KMS-11 (cell line): Measurements from ENCODE around the gene ENO3.

Experiments used
- H2AFZ ChIP-seq: fragments of 200-600 bp; sonication (generic); 2 replicates; pipeline ENCODE4 v1.6.1; 2016; ENCODE audit warnings: antibody characterized with exemption, mixed run types, low read depth
- H3K27ac ChIP-seq: fragments of 200-600 bp; sonication (generic); 2 replicates; pipeline ENCODE4 v1.6.1; 2016; ENCODE audit warnings: mild to moderate bottlenecking, mixed run types
- H3K27me3 ChIP-seq: fragments of 200-600 bp; sonication (generic); 2 replicates; pipeline ENCODE4 v1.6.1; 2017; ENCODE audit warnings: mild to moderate bottlenecking, low read depth, mixed run types, moderate library complexity; ENCODE audit not compliant: insufficient read depth
- H3K36me3 ChIP-seq: fragments of 200-600 bp; sonication (generic); 2 replicates; pipeline ENCODE4 v1.6.1; 2017; ENCODE audit warnings: mild to moderate bottlenecking, mixed run types; ENCODE audit not compliant: insufficient read depth
- H3K4me1 ChIP-seq: fragments of 200-600 bp; sonication (generic); 2 replicates; pipeline ENCODE4 v1.6.1; 2016; ENCODE audit warnings: mild to moderate bottlenecking, low read depth, mixed run types; ENCODE audit not compliant: poor library complexity, severe bottlenecking
- H3K4me2 ChIP-seq: fragments of 200-600 bp; sonication (generic); 2 replicates; pipeline ENCODE4 v1.7.0; 2016; ENCODE audit warnings: mild to moderate bottlenecking, mixed run types
- H3K4me3 ChIP-seq: fragments of 200-600 bp; sonication (generic); IDR thresholded peaks from 2 replicates; pipeline ENCODE4 v1.6.1; 2017; ENCODE audit warnings: low read depth, low read length, mixed read lengths; ENCODE audit not compliant: insufficient read depth
- H3K79me2 ChIP-seq: fragments of 200-600 bp; sonication (generic); 2 replicates; pipeline ENCODE4 v1.6.1; 2016; ENCODE audit warnings: low read depth, mixed run types; ENCODE audit not compliant: insufficient read depth
- H3K9ac ChIP-seq: fragments of 200-600 bp; sonication (generic); 2 replicates; pipeline ENCODE4 v1.6.1; 2016; ENCODE audit warnings: mild to moderate bottlenecking, mixed run types
- H4K20me1 ChIP-seq: fragments of 200-600 bp; sonication (generic); 2 replicates; pipeline ENCODE4 v1.6.1; 2016; ENCODE audit warnings: mild to moderate bottlenecking, mixed run types; ENCODE audit not compliant: insufficient read depth
- TF ChIP-seq, protein P1 (sequence below): fragments of 200-600 bp; sonication (generic); conservative IDR thresholded peaks from 2 replicates; pipeline ENCODE4 v1.6.1; 2017; ENCODE audit warnings: low read depth, mild to moderate bottlenecking, antibody characterized with exemption, low read length, moderate library complexity, mixed read lengths

The ENO3 gene

GRCh38 chr17:4951486-4951885 is 567 bp downstream of the ENO3 start:
- Histone ChIP-seq H3K4me2 (peak overlapping the region; percentile 51), H3K27me3 (no peaks in the 10 kb centered on the region), H4K20me1 (no peaks in the 10 kb centered on the region), H2AFZ (no peak overlapping the region), H3K9ac (no peak overlapping the region; the same call in 1 of the 2 replicates), H3K36me3 (no peaks in the 10 kb centered on the region), H3K79me2 (peaks cover 6% of the 10 kb centered on the region; the same call in 1 of the 2 replicates), H3K27ac (no peak overlapping the region; the same call in 1 of the 2 replicates), H3K4me3 (no peak overlapping the region), H3K4me1 (no peaks in the 10 kb centered on the region)
- TF ChIP-seq, protein P1, sequence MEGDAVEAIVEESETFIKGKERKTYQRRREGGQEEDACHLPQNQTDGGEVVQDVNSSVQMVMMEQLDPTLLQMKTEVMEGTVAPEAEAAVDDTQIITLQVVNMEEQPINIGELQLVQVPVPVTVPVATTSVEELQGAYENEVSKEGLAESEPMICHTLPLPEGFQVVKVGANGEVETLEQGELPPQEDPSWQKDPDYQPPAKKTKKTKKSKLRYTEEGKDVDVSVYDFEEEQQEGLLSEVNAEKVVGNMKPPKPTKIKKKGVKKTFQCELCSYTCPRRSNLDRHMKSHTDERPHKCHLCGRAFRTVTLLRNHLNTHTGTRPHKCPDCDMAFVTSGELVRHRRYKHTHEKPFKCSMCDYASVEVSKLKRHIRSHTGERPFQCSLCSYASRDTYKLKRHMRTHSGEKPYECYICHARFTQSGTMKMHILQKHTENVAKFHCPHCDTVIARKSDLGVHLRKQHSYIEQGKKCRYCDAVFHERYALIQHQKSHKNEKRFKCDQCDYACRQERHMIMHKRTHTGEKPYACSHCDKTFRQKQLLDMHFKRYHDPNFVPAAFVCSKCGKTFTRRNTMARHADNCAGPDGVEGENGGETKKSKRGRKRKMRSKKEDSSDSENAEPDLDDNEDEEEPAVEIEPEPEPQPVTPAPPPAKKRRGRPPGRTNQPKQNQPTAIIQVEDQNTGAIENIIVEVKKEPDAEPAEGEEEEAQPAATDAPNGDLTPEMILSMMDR = no peak

DNA sequence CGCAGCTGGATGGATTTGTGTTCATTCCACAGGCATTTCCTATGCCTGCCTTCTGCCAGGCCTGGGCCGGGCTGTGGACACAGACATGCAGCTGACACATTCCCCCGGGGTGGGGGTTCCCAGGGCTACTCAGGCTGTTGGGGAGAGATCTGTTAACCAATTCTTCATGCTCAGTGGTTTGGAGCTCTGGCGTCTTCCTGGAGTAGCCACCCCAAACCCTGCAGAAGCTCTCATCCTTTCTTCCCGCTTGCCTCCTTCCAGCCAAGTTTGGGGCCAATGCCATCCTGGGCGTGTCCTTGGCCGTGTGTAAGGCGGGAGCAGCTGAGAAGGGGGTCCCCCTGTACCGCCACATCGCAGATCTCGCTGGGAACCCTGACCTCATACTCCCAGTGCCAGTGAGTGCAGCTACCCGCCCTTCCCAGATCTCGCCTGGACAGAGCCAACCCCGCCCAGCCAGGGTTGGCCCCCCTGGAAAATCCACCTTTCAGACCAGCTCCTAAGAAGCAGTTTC is 2.6 kb downstream of the ENO3 start:
- Histone ChIP-seq H3K79me2 (no peaks in the 10 kb centered on the region), H4K20me1 (no peaks in the 10 kb centered on the region), H3K27ac (no peak overlapping the region), H3K4me2 (no peak overlapping the region), H3K36me3 (no peaks in the 10 kb centered on the region), H3K27me3 (no peaks in the 10 kb centered on the region), H3K9ac (no peak overlapping the region), H3K4me1 (no peaks in the 10 kb centered on the region), H3K4me3 (no peak overlapping the region), H2AFZ (no peak overlapping the region)
- TF ChIP-seq, protein P1 = no peak

DNA sequence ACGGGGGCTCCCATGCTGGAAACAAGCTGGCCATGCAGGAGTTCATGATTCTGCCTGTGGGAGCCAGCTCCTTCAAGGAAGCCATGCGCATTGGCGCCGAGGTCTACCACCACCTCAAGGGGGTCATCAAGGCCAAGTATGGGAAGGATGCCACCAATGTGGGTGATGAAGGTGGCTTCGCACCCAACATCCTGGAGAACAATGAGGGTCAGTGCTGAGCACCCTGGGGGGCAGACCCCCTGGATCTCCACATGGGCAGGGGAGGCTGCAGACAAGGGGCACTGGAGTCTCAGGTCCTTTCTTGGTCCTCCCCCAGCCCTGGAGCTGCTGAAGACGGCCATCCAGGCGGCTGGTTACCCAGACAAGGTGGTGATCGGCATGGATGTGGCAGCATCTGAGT is 4.2 kb downstream of the ENO3 start:
- no peaks in the 10 kb centered on the region for H3K36me3 ChIP-seq
- no peaks in the 10 kb centered on the region for H3K79me2 ChIP-seq
- no peak overlapping the region for H2AFZ ChIP-seq
- TF ChIP-seq, protein P1 = no peak
- no peak overlapping the region for H3K9ac ChIP-seq
- no peaks in the 10 kb centered on the region for H3K4me1 ChIP-seq
- no peak overlapping the region for H3K4me2 ChIP-seq
- H4K20me1 ChIP-seq = no peaks in the 10 kb centered on the region
- H3K27ac ChIP-seq = no peak overlapping the region
- no peak overlapping the region for H3K4me3 ChIP-seq
- H3K27me3 ChIP-seq = no peaks in the 10 kb centered on the region

GRCh38 chr17:4956493-4957061 is 5.7 kb downstream of the ENO3 start:
- no peak overlapping the region for H2AFZ ChIP-seq
- no peak overlapping the region for H3K27ac ChIP-seq
- H3K4me3 ChIP-seq = no peak overlapping the region
- no peaks in the 10 kb centered on the region for H3K79me2 ChIP-seq
- no peaks in the 10 kb centered on the region for H4K20me1 ChIP-seq
- no peak overlapping the region for H3K4me2 ChIP-seq
- H3K4me1 ChIP-seq = no peaks in the 10 kb centered on the region
- no peaks in the 10 kb centered on the region for H3K27me3 ChIP-seq
- H3K9ac ChIP-seq = no peak overlapping the region
- H3K36me3 ChIP-seq = no peaks in the 10 kb centered on the region
- TF ChIP-seq, protein P1 = no peak
